HEK293T (cell line): ENCODE measurements around the gene NGEF.
A peak's percentile ranks its signal among the peaks of the same experiment; 100 is the strongest.

Experiments
- CTCF ChIA-PET: fragments of 350-600 bp; formaldehyde crosslinking; extraction: SDS; loops from one replicate; lab custom pipeline; 2021; ENCODE audit warnings: antibody characterized with exemption, inconsistent platforms; lab: Yijun Ruan, JAX
- POLR2A ChIA-PET: fragments of 350-600 bp; formaldehyde crosslinking; extraction: SDS; loops from one replicate; lab custom pipeline; 2020; ENCODE audit warnings: antibody characterized with exemption, inconsistent platforms; lab: Yijun Ruan, JAX
- DNase-seq: peaks from one replicate; pipeline ENCODE4 v3.0.0; 2012; ENCODE audit warnings: mixed read lengths; ENCODE audit errors: extremely low spot score
- ARNT ChIP-seq: fragments of 450-650 bp; IDR thresholded peaks from 2 replicates; pipeline ENCODE4 v1.6.1; 2017; ENCODE audit warnings: mild to moderate bottlenecking
- BHLHE40 ChIP-seq: fragments of 450-650 bp; IDR thresholded peaks from 2 replicates; pipeline ENCODE4 v1.6.1; 2016; ENCODE audit warnings: mild to moderate bottlenecking, moderate library complexity, borderline replicate concordance
- CTBP1 ChIP-seq: fragments of 450-650 bp; IDR thresholded peaks from 2 replicates; pipeline ENCODE4 v1.6.1; 2016; ENCODE audit warnings: borderline replicate concordance
- ELF4 ChIP-seq: fragments of 450-650 bp; IDR thresholded peaks from 2 replicates; pipeline ENCODE4 v1.6.1; 2017; ENCODE audit warnings: antibody characterized with exemption
- FOXA1 ChIP-seq: fragments of 450-650 bp; IDR thresholded peaks from 2 replicates; pipeline ENCODE4 v1.6.1; 2016; ENCODE audit warnings: mild to moderate bottlenecking
- FOXK2 ChIP-seq: fragments of 450-650 bp; IDR thresholded peaks from 2 replicates; pipeline ENCODE4 v1.6.1; 2016; ENCODE audit warnings: mild to moderate bottlenecking
- FOXM1 ChIP-seq: fragments of 450-650 bp; IDR thresholded peaks from 2 replicates; pipeline ENCODE4 v1.6.1; 2017; ENCODE audit warnings: mild to moderate bottlenecking, borderline replicate concordance
- HDGF ChIP-seq: fragments of 450-650 bp; IDR thresholded peaks from 2 replicates; pipeline ENCODE4 v1.6.1; 2017; ENCODE audit warnings: antibody characterized with exemption, borderline replicate concordance
- L3MBTL2 ChIP-seq: fragments of 450-650 bp; conservative IDR thresholded peaks from 2 replicates; pipeline ENCODE4 v1.6.1; 2016; ENCODE audit warnings: mild to moderate bottlenecking
- LEF1 ChIP-seq: fragments of 450-650 bp; IDR thresholded peaks from 2 replicates; pipeline ENCODE4 v1.6.1; 2017; ENCODE audit warnings: mild to moderate bottlenecking, borderline replicate concordance
- NFRKB ChIP-seq: fragments of 450-650 bp; IDR thresholded peaks from 2 replicates; pipeline ENCODE4 v1.6.1; 2016; ENCODE audit warnings: mild to moderate bottlenecking, moderate library complexity
- SP1 ChIP-seq: fragments of 450-650 bp; IDR thresholded peaks from 2 replicates; pipeline ENCODE4 v1.6.1; 2017
- SUZ12 ChIP-seq: fragments of 450-650 bp; IDR thresholded peaks from 2 replicates; pipeline ENCODE4 v1.6.1; 2016; ENCODE audit warnings: mild to moderate bottlenecking
- TARDBP ChIP-seq: fragments of 450-650 bp; IDR thresholded peaks from 2 replicates; pipeline ENCODE4 v1.6.1; 2016
- ZNF384 ChIP-seq: fragments of 450-650 bp; IDR thresholded peaks from 2 replicates; pipeline ENCODE4 v1.6.1; 2016
- TF ChIP-seq, protein P1 (sequence below): fragments of 450-650 bp; IDR thresholded peaks from 2 replicates; pipeline ENCODE4 v1.6.1; 2016

The NGEF gene

GRCh38 chr2:232890896-232891601 lies 122.0 kb downstream of the NGEF start:
- POLR2A ChIA-PET: no interaction called here
- DNase-seq: peak; percentile 42
- CTCF ChIA-PET: interaction anchor here (0.6 kb wide), 1 partner anchor 14 kb away, joined by 3 read pairs; no protein-coding TSS in a partner anchor
- no peak for TF ChIP-seq BHLHE40
- TF ChIP-seq CTBP1: no peak
- TF ChIP-seq FOXM1: no peak
- no peak for TF ChIP-seq ELF4
- no peak for TF ChIP-seq FOXK2

- TF ChIP-seq ARNT: no peak
- TF ChIP-seq FOXM1: no peak
- TF ChIP-seq LEF1: no peak
- TF ChIP-seq ELF4: no peak
- no peak for TF ChIP-seq BHLHE40
- no peak for TF ChIP-seq SP1
- TF ChIP-seq HDGF: no peak
- TF ChIP-seq NFRKB: no peak
- TF ChIP-seq CTBP1: no peak
- TF ChIP-seq FOXA1: no peak
- TF ChIP-seq, protein P1, sequence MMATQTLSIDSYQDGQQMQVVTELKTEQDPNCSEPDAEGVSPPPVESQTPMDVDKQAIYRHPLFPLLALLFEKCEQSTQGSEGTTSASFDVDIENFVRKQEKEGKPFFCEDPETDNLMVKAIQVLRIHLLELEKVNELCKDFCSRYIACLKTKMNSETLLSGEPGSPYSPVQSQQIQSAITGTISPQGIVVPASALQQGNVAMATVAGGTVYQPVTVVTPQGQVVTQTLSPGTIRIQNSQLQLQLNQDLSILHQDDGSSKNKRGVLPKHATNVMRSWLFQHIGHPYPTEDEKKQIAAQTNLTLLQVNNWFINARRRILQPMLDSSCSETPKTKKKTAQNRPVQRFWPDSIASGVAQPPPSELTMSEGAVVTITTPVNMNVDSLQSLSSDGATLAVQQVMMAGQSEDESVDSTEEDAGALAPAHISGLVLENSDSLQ: no peak
- TF ChIP-seq L3MBTL2: no peak
- TF ChIP-seq FOXK2: no peak
- TF ChIP-seq SUZ12: no peak
- TF ChIP-seq ZNF384: no peak
- no peak for TF ChIP-seq TARDBP
- ChIA-PET POLR2A (no interaction called here), CTCF (no interaction called here)
- DNase-seq: no peak
These were observed 122.5 kb downstream of the NGEF start for GRCh38 chr2:232890536-232890895.

DNA sequence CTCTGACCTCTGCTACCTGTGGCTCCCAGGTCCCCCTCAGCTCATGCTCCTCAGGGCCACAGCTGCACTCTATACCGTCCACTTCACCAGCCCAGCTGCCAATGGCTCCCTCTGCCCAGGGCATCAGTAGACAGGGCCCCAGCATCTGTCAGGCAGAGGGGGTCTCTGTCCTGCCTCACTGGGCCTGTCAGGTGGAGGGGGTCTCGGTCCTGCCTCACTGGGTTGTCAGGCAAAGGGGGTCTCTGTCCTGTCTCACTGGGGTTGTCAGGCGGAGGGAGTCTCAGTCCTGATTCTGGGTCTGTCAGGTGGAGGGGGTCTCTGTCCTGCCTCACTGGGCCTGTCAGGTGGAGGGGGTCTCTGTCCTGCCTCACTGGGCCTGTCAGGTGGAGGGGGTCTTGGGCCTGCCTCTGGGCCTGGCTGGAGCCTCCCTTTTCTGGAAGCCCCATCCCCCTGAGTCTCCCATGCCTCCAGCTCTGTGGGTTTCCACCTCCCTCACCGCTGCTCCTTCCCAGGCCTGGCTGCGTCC lies 123.1 kb downstream of the NGEF start:
- TF ChIP-seq, protein P1: no peak
- TF ChIP-seq FOXA1 (no peak), ZNF384 (no peak), CTBP1 (no peak), NFRKB (no peak), FOXK2 (no peak), HDGF (no peak), BHLHE40 (no peak), SUZ12 (no peak), LEF1 (no peak), ARNT (no peak)
- ChIA-PET POLR2A (no interaction called here), CTCF (no interaction called here)
- no peak for DNase-seq

- TF ChIP-seq ELF4 (no peak), SUZ12 (no peak), NFRKB (no peak), HDGF (no peak), CTBP1 (no peak), TARDBP (no peak)
- ChIA-PET CTCF (no interaction called here), POLR2A (no interaction called here)
- no peak for DNase-seq
These were observed 124.1 kb downstream of the NGEF start for GRCh38 chr2:232888839-232889529.

GRCh38 chr2:232888099-232888836 lies 124.8 kb downstream of the NGEF start:
- TF ChIP-seq NFRKB (no peak), ARNT (no peak), TARDBP (no peak), HDGF (no peak), BHLHE40 (no peak), FOXK2 (no peak), L3MBTL2 (no peak), FOXM1 (no peak)
- ChIA-PET POLR2A (no interaction called here), CTCF (no interaction called here)
- no peak for DNase-seq

DNA sequence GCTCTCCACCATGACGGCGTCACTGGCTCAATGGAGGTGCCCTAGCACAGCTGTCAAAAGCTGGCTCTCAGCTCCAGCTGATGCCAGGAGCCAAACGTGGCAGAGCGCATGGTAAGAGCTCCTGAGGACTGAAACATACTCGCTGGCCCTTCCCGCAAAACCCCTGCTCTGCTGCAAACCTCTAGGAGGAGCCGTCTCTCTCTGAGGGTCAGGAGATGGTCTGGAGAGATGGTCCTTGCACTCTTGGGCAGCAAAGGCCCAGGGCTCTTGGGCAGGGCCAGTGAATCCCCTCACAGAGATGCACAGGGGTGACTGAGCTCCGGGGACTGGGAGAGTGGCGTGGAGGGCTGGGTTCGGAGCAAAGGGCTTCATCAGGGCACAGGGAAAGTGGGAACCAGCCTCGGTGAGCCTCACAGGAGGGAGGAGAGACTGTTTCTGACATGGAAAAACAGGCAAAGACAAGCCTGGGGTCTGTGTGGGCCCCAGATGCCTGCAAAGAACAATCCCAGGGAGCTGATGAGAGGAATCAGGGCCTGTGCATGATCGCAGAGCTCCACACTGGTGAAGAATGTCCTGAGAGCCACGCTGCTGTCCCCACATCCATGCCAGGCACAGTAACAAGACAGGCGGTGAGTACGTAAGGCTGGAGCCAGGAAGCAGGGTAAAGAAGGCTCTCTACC lies 125.7 kb downstream of the NGEF start:
- ChIA-PET CTCF (no interaction called here), POLR2A (no interaction called here)

More for the DNA sequence above, 125.7 kb downstream of the NGEF start:
- TF ChIP-seq TARDBP: no peak
- no peak for TF ChIP-seq HDGF
- TF ChIP-seq ELF4: no peak
- TF ChIP-seq ARNT: no peak
- TF ChIP-seq, protein P1: no peak
- TF ChIP-seq FOXK2: no peak
- no peak for TF ChIP-seq CTBP1
- TF ChIP-seq BHLHE40: no peak
- no peak for TF ChIP-seq SUZ12
- TF ChIP-seq L3MBTL2: no peak
- no peak for TF ChIP-seq NFRKB
- no peak for TF ChIP-seq FOXM1
- no peak for TF ChIP-seq LEF1
- TF ChIP-seq ZNF384: no peak
- no peak for TF ChIP-seq FOXA1
- no peak for TF ChIP-seq SP1
- DNase-seq: no peak
